Brain microvascular endothelial cell (primary cell): ENCODE measurements around the gene CADM2.
"Not testable (repeated sequence)": the region's sequence is repeated elsewhere in the genome, so short reads cannot be mapped to it uniquely, and the experiment has no call there.

ENCODE experiments used
- DNase-seq: peaks from one replicate; pipeline ENCODE4 v3.0.0-alpha.2; 2020
- H3K27ac ChIP-seq: fragments of 250-450 bp; sonication (Bioruptor Pico); 2 replicates; pipeline ENCODE4 v1.5.1; 2020; ENCODE audit warnings: mild to moderate bottlenecking, moderate library complexity
- H3K27me3 ChIP-seq: fragments of 250-450 bp; sonication (Bioruptor Pico); replicated peaks from 2 replicates; pipeline ENCODE4 v1.5.1; 2020; ENCODE audit warnings: mild to moderate bottlenecking
- H3K36me3 ChIP-seq: fragments of 250-450 bp; sonication (Bioruptor Pico); replicated peaks from 2 replicates; pipeline ENCODE4 v1.5.1; 2020; ENCODE audit warnings: mild to moderate bottlenecking
- H3K4me3 ChIP-seq: 2 replicates; pipeline ENCODE4 v1.5.1; 2011; ENCODE audit warnings: low read depth, mild to moderate bottlenecking, control low read depth, low read length, moderate library complexity
- CTCF ChIP-seq: IDR thresholded peaks from 2 replicates; pipeline ENCODE4 v1.5.1; 2011; ENCODE audit warnings: low read depth, mild to moderate bottlenecking, moderate library complexity, low read length, control low read depth, inconsistent platforms; ENCODE audit errors: missing control alignments
- in situ Hi-C: cut with HindIII; loops from 2 replicates; pipeline ENCODE4 v1.10.0; 2017; ENCODE audit warnings: low sequenced_read_pairs, low pct_ligation_motif_present

CADM2 gene

GRCh38 chr3:85487375-85487774 lies 528.6 kb downstream of the CADM2 start:
- H3K27ac ChIP-seq: no peak overlapping the region
- no peak for TF ChIP-seq CTCF
- no peaks in the 10 kb centered on the region for H3K27me3 ChIP-seq
- DNase-seq: no peak
- H3K36me3 ChIP-seq: no peaks in the 10 kb centered on the region
- in situ Hi-C loops: no loop called here
- no peak overlapping the region for H3K4me3 ChIP-seq

- in situ Hi-C loops: no loop called here
- H3K27me3 ChIP-seq: no peaks in the 10 kb centered on the region
- no peaks in the 10 kb centered on the region for H3K36me3 ChIP-seq
- no peak for DNase-seq
- TF ChIP-seq CTCF: no peak
- no peak overlapping the region for H3K4me3 ChIP-seq
- no peak overlapping the region for H3K27ac ChIP-seq
Measured at GRCh38 chr3:85495602-85496001, 536.8 kb downstream of the CADM2 start.

- in situ Hi-C loops: no loop called here
- no peaks in the 10 kb centered on the region for H3K36me3 ChIP-seq
- DNase-seq: no peak
Measured at GRCh38 chr3:85498177-85498576, 539.4 kb downstream of the CADM2 start.

GRCh38 chr3:85502148-85502875 lies 543.5 kb downstream of the CADM2 start:
- no peak for DNase-seq
- Histone ChIP-seq H3K4me3 (no peak overlapping the region), H3K27me3 (no peaks in the 10 kb centered on the region), H3K27ac (no peak overlapping the region), H3K36me3 (no peaks in the 10 kb centered on the region)
- in situ Hi-C loops: no loop called here
- TF ChIP-seq CTCF: no peak

More at GRCh38 chr3:85498177-85498576, 539.4 kb downstream of the CADM2 start:
- H3K27ac ChIP-seq: no peak overlapping the region
- no peak overlapping the region for H3K4me3 ChIP-seq
- no peak for TF ChIP-seq CTCF
- no peaks in the 10 kb centered on the region for H3K27me3 ChIP-seq

- in situ Hi-C loops, H3K27ac ChIP-seq, H3K36me3 ChIP-seq, DNase-seq, H3K4me3 ChIP-seq, H3K27me3 ChIP-seq: not testable (repeated sequence)
Measured at GRCh38 chr3:85504129-85504784, 545.5 kb downstream of the CADM2 start.

GRCh38 chr3:85504785-85505511 lies 546.2 kb downstream of the CADM2 start:
- H3K4me3 ChIP-seq, in situ Hi-C loops: not testable (repeated sequence)

GRCh38 chr3:85507052-85507451 lies 548.3 kb downstream of the CADM2 start:
- in situ Hi-C loops: not testable (repeated sequence)

More at GRCh38 chr3:85504785-85505511, 546.2 kb downstream of the CADM2 start:
- not testable (repeated sequence) for H3K27ac ChIP-seq, H3K36me3 ChIP-seq, H3K27me3 ChIP-seq, DNase-seq

More at GRCh38 chr3:85507052-85507451, 548.3 kb downstream of the CADM2 start:
- not testable (repeated sequence) for H3K4me3 ChIP-seq, H3K27ac ChIP-seq, DNase-seq, H3K36me3 ChIP-seq, H3K27me3 ChIP-seq
